OCI-LY7 (cell line): ENCODE results near the gene AFF2.

ENCODE experiments used
- EZH2phosphoT487 ChIP-seq: fragments of 200-600 bp; sonication (generic); IDR thresholded peaks from 2 replicates; pipeline ENCODE4 v1.6.1; 2018; ENCODE audit warnings: low read depth, borderline replicate concordance, mild to moderate bottlenecking, mixed run types, antibody characterized with exemption, low read length, moderate library complexity, mixed read lengths
- TF ChIP-seq, protein P1 (sequence below): fragments of 200-600 bp; sonication (generic); conservative IDR thresholded peaks from 2 replicates; pipeline ENCODE4 v1.5.1; 2014; ENCODE audit warnings: mild to moderate bottlenecking, antibody characterized with exemption, low read length, moderate library complexity, mixed read lengths

DNA sequence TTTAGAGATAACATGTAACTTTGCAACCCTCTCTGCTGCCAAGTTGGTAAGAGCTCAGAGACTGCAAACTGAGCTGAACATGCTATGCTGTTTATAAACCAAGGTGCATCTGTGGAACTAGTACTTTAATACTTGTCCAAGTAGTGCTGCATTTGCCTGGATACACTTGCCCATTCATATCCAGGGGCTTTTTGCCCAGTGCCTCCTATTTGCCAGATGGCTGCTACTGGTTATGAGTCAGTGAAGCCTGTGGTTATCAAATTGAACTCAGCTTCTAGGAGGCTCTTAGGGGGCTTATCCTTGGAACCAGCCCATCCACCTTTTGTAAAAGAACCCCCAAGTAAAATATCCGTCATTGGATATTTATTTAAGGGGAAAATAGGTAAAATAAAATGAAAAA, 79.6 kb downstream of the AFF2 start:
- TF ChIP-seq, protein P1, sequence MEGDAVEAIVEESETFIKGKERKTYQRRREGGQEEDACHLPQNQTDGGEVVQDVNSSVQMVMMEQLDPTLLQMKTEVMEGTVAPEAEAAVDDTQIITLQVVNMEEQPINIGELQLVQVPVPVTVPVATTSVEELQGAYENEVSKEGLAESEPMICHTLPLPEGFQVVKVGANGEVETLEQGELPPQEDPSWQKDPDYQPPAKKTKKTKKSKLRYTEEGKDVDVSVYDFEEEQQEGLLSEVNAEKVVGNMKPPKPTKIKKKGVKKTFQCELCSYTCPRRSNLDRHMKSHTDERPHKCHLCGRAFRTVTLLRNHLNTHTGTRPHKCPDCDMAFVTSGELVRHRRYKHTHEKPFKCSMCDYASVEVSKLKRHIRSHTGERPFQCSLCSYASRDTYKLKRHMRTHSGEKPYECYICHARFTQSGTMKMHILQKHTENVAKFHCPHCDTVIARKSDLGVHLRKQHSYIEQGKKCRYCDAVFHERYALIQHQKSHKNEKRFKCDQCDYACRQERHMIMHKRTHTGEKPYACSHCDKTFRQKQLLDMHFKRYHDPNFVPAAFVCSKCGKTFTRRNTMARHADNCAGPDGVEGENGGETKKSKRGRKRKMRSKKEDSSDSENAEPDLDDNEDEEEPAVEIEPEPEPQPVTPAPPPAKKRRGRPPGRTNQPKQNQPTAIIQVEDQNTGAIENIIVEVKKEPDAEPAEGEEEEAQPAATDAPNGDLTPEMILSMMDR, result no peak
- TF ChIP-seq EZH2phosphoT487, result no peak
